Vagina (tissue), 2 donors: ENCODE data around the gene EVPL. TPM values are rescaled to one million over a fixed set of nuclear protein-coding genes. Genes with fewer than 3 reads are reported as not detected.
"Not testable (repeated sequence)": the region's sequence is repeated elsewhere in the genome, so short reads cannot be mapped to it uniquely, and the experiment has no call there.

Experiments
- DNase-seq, 2 donors: peaks; one replicate each; pipeline ENCODE4 v3.0.0-alpha.2; 2017; ENCODE audit errors: extremely low spot score in 2 of 2
- H3K27ac ChIP-seq: fragments of 200-600 bp; sonication (generic); one replicate; pipeline ENCODE4 v1.5.1; 2019
- H3K27me3 ChIP-seq: fragments of 200-600 bp; sonication (generic); one replicate; pipeline ENCODE4 v1.5.1; 2019
- H3K36me3 ChIP-seq, 2 donors: fragments of 200-600 bp; sonication (generic); one replicate each; pipeline ENCODE4 v1.5.1; 2017 to 2019
- H3K4me1 ChIP-seq: fragments of 200-600 bp; sonication (generic); one replicate; pipeline ENCODE4 v1.5.1; 2019
- H3K4me3 ChIP-seq, 2 donors: fragments of 200-600 bp; sonication (generic); 1 replicate in 1 of 2; 2 replicates in 1 of 2; pipeline ENCODE4 v1.5.1; 2016 to 2019
- H3K9me3 ChIP-seq: fragments of 200-600 bp; sonication (generic); one replicate; pipeline ENCODE4 v1.5.1; 2019
- CTCF ChIP-seq, 3 experiments: fragments of 450-650 bp in 2 of 3; fragments of 200-600 bp in 1 of 3; sonication (generic) in 1 of 3; IDR thresholded peaks; one replicate each; pipeline ENCODE4 v1.5.1; 2017 to 2019; ENCODE audit warnings: antibody characterized with exemption in 3 of 3, mild to moderate bottlenecking in 2 of 3, moderate library complexity in 2 of 3
- POLR2A ChIP-seq, 2 donors: fragments of 450-650 bp; IDR thresholded peaks; one replicate each; pipeline ENCODE4 v1.6.1; 2017; ENCODE audit warnings: antibody characterized with exemption in 2 of 2, mild to moderate bottlenecking in 2 of 2, moderate library complexity in 2 of 2
- POLR2AphosphoS5 ChIP-seq, 2 donors: sonication (generic); formaldehyde crosslinking; IDR thresholded peaks; one replicate each; pipeline ENCODE4 v1.9.0; 2017; ENCODE audit warnings: antibody characterized with exemption in 2 of 2, mild to moderate bottlenecking in 2 of 2, low read depth in 1 of 2; ENCODE audit not compliant: insufficient read depth in 1 of 2
- intact Hi-C: fragments of 100-400 bp; cut with DNase I; formaldehyde crosslinking; loops from one replicate; pipeline ENCODE4 v1.15.1; 2023
- total RNA-seq: library from RNA; depleted of rRNA; stranded (reverse); fragments of >200 nt; gene quantifications from one replicate; pipeline ENCODE4 v1.2.3, GENCODE V29; 2016

The EVPL gene
- total RNA-seq, 1 donor from 2014 or later, result 115 TPM

- Histone ChIP-seq H3K27me3 (peaks cover 32% of the 10 kb centered on the region), H3K4me3 (peak within 1 kb of the TSS; percentile 89 to 99), H3K27ac (peak within 1 kb of the TSS; percentile 84), H3K4me1 (peaks cover 63% of the 10 kb centered on the region), H3K36me3 (peaks cover 0 to 11% of the 10 kb centered on the region in 2 donors), H3K9me3 (no peaks in the 10 kb centered on the region)
- DNase-seq, result no peak
- TF ChIP-seq POLR2AphosphoS5 (IDR thresholded peaks at IDR 0.05; ENCODE audit: insufficient read depth in 1 of 2, low read depth in 1 of 2), result peak; percentile 78
- TF ChIP-seq POLR2A (IDR thresholded peaks at IDR 0.05), result peak in 1 of 2 donors; percentile 38
- peak in 1 of 3 experiments; percentile 36 for TF ChIP-seq CTCF (IDR thresholded peaks at IDR 0.05)
- intact Hi-C loops, result no loop called here
Measured at GRCh38 chr17:76072148-76072858, 45.2 kb upstream of the EVPL start, which contains the start of gene SRP68. SRP68 (minus strand) TSS chr17:76072517; CDS start chr17:76072491, 26 bp downstream.

DNA sequence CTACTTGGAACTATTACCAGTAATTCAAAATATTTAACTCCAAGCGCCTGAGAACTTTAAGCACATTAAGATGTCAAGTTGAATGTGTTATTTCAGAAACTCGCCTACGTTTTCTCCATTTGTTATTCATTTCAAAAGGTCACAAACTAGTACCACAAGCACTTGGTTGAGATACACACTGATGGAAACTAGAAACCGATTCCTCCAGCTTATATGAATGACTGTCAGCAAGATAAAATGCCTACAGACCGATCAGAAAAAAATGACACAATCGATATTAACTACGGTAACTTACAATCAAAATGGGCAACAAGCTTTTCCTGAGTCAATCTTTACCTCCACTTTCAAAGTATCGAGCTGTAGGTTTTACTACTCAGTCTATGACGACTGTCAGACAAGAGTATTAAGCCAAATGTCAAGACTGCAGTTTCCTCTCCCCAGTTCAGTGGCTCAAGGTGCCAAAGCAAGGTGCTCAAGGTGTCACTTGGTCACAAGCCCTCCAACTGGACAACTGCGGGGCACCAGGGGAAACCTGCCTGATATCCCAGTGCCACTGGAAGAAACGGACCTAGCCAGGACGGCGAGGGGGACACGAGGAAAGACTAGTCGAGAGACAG is 44.5 kb upstream of the EVPL start:
- TF ChIP-seq CTCF (IDR thresholded peaks at IDR 0.05) (no peak), POLR2A (IDR thresholded peaks at IDR 0.05) (no peak), POLR2AphosphoS5 (IDR thresholded peaks at IDR 0.05; ENCODE audit: insufficient read depth in 1 of 2, low read depth in 1 of 2) (no peak)
- no peak for DNase-seq
- peak overlapping the region; percentile 84 for H3K27ac ChIP-seq
- intact Hi-C loops, result no loop called here
- no peaks in the 10 kb centered on the region for H3K9me3 ChIP-seq
- peak overlapping the region; percentile 89 to 99 for H3K4me3 ChIP-seq
- peaks cover 28% of the 10 kb centered on the region for H3K27me3 ChIP-seq
- peaks cover 56% of the 10 kb centered on the region for H3K4me1 ChIP-seq
- peaks cover 0 to 18% of the 10 kb centered on the region in 2 donors for H3K36me3 ChIP-seq

- DNase-seq, result no peak
- no peak for TF ChIP-seq POLR2AphosphoS5 (IDR thresholded peaks at IDR 0.05; ENCODE audit: insufficient read depth in 1 of 2, low read depth in 1 of 2)
- TF ChIP-seq CTCF (IDR thresholded peaks at IDR 0.05), result no peak
- TF ChIP-seq POLR2A (IDR thresholded peaks at IDR 0.05), result no peak
- intact Hi-C loops, result no loop called here
- Histone ChIP-seq H3K27me3 (no peaks in the 10 kb centered on the region), H3K9me3 (no peaks in the 10 kb centered on the region), H3K36me3 (peaks cover 4 to 70% of the 10 kb centered on the region in 2 donors), H3K27ac (no peak overlapping the region), H3K4me1 (peaks cover 10% of the 10 kb centered on the region), H3K4me3 (no peak overlapping the region)
Measured at GRCh38 chr17:76065775-76066174, 38.7 kb upstream of the EVPL start.

DNA sequence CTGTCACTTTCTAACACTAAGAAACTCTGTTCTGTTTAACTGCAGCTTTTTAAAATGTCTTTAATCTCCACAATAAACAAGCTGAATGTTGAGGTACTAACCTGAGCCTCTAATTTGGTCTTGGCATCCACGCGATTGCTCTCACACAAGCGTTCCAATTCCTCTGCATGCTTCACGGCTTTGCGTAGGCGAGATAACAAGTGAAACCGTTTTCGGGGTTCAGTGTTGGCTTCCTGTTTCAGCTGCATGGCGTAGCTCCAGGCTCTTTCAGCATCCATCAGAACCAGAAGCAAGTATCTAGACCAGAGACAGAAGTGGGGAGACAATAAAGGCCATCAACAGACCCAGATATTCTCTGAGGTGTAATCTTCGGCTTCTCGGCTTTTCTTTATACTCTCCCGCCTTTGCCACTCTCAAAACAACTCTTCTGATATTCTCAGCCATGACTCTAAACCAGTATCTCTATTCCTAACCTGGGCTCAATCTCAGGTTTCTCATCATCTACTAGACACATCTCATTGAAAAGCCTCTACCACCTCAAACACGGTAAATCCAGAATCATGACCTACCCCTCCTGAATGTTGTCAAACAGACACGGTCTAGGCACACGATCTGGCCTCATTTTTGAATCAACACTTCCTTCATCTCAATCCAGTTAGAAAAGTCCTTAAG is 36.9 kb upstream of the EVPL start:
- Histone ChIP-seq H3K27me3 (no peaks in the 10 kb centered on the region), H3K9me3 (no peaks in the 10 kb centered on the region), H3K4me3 (no peak overlapping the region), H3K4me1 (no peaks in the 10 kb centered on the region), H3K27ac (no peak overlapping the region), H3K36me3 (peaks cover 4 to 82% of the 10 kb centered on the region in 2 donors)
- intact Hi-C loops, result no loop called here
- no peak for TF ChIP-seq POLR2AphosphoS5 (IDR thresholded peaks at IDR 0.05; ENCODE audit: insufficient read depth in 1 of 2, low read depth in 1 of 2)
- TF ChIP-seq POLR2A (IDR thresholded peaks at IDR 0.05), result no peak
- TF ChIP-seq CTCF (IDR thresholded peaks at IDR 0.05), result no peak
- DNase-seq, result no peak

DNA sequence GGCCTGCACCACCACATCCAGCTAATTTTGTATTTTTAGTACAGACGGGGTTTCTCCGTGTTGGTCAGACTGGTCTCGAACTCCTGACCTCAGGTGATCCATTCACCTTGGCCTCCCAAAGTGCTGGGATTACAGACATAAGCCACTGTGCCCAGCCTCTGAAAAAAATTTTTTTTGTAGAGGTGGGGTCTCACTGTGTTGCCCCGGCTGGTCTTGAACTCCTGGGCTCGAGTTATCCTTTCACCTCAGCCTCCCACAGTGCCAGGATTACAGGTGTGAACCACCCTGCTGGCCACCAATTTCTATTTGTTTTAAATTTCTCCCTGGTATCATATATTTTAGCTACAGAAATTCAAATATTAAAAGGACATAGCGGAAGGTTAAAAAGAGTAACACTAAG is 31.2 kb upstream of the EVPL start:
- H3K27me3 ChIP-seq, H3K4me1 ChIP-seq, DNase-seq, intact Hi-C loops, H3K4me3 ChIP-seq, H3K27ac ChIP-seq, H3K9me3 ChIP-seq: not testable (repeated sequence)
- peaks cover 0 to 87% of the 10 kb centered on the region in 2 donors for H3K36me3 ChIP-seq
